B cell (primary cell): ENCODE results near the gene TMEM139. TPM values are rescaled to one million over a fixed set of nuclear protein-coding genes. Genes with fewer than 3 reads are reported as not detected.

Experiments
- ATAC-seq: fragments of 200-7000 bp; cut with Tn5 transposase; one replicate; pipeline ENCODE4 v1.10.0; 2021; ENCODE audit warnings: low read depth, mild to moderate bottlenecking, moderate number of reproducible peaks, moderate library complexity
- CTCF ChIA-PET: fragments of 350-600 bp; sonication (Branson Sonifier 250); formaldehyde crosslinking; loops from one replicate; lab custom pipeline; 2021; ENCODE audit warnings: antibody characterized with exemption, inconsistent platforms; lab: Charles Lee
- POLR2A ChIA-PET: fragments of 350-600 bp; sonication (Branson Sonifier 250); formaldehyde crosslinking; loops from one replicate; lab custom pipeline; 2021; ENCODE audit warnings: antibody characterized with exemption; lab: Charles Lee
- DNase-seq: peaks from one replicate; pipeline ENCODE4 v3.0.0; 2013
- H2AFZ ChIP-seq: 2 replicates; pipeline ENCODE4 v1.6.1; 2012; ENCODE audit warnings: mild to moderate bottlenecking, low read depth, low read length; ENCODE audit not compliant: insufficient read depth, poor library complexity, severe bottlenecking
- H3K27ac ChIP-seq, 2 donors: 1 replicate in 1 of 2; 2 replicates in 1 of 2; pipeline ENCODE4 v1.5.1; 2012 to 2013; ENCODE audit warnings: low read length in 2 of 2, mild to moderate bottlenecking in 2 of 2, moderate library complexity in 1 of 2
- H3K27me3 ChIP-seq, 4 experiments: fragments of 200-600 bp in 1 of 4; sonication (generic) in 1 of 4; replicated peaks in 1 of 4; 1 replicate in 2 of 4; 2 replicates in 2 of 4; pipeline versions ENCODE4 v1.6.1 to v1.7.0; 2013 to 2016; ENCODE audit warnings: low read length in 3 of 4, mild to moderate bottlenecking in 2 of 4, mixed read lengths in 1 of 4, moderate library complexity in 1 of 4; ENCODE audit not compliant: insufficient read depth in 4 of 4, control insufficient read depth in 3 of 4; ENCODE audit errors: control extremely low read depth in 1 of 4
- H3K36me3 ChIP-seq, 2 experiments: replicated peaks in 1 of 2; 1 replicate in 1 of 2; 2 replicates in 1 of 2; pipeline versions ENCODE4 v1.6.1 to v1.7.1; 2013; ENCODE audit warnings: low read length in 1 of 2; ENCODE audit not compliant: insufficient read depth in 2 of 2, control insufficient read depth in 1 of 2; ENCODE audit errors: control extremely low read depth in 1 of 2, extremely low read depth in 1 of 2
- H3K4me1 ChIP-seq, 2 donors: fragments of 200-600 bp in 1 of 2; sonication (generic) in 1 of 2; 1 replicate in 1 of 2; 2 replicates in 1 of 2; pipeline versions ENCODE4 v1.5.1 to v1.6.1; 2013 to 2017; ENCODE audit warnings: low read length in 2 of 2; ENCODE audit not compliant: control insufficient read depth in 2 of 2, insufficient read depth in 2 of 2
- H3K4me2 ChIP-seq: replicated peaks from 2 replicates; pipeline ENCODE3; 2012; ENCODE audit warnings: mild to moderate bottlenecking, low read depth, low read length; ENCODE audit not compliant: poor library complexity, severe bottlenecking
- H3K4me3 ChIP-seq, 5 experiments: fragments of 200-600 bp in 1 of 5; sonication (generic) in 1 of 5; 1 replicate in 3 of 5; 2 replicates in 2 of 5; pipeline versions ENCODE4 v1.5.1 to v1.7.0; 2011 to 2016; ENCODE audit warnings: low read length in 4 of 5, mild to moderate bottlenecking in 4 of 5, low read depth in 2 of 5, control low read depth in 1 of 5, moderate library complexity in 1 of 5; ENCODE audit not compliant: insufficient read depth in 1 of 5; ENCODE audit errors: control extremely low read depth in 1 of 5, extremely low read depth in 1 of 5
- H3K79me2 ChIP-seq: fragments of 200-600 bp; sonication (generic); one replicate; pipeline ENCODE4 v1.6.0; 2016; ENCODE audit warnings: low read length; ENCODE audit not compliant: control insufficient read depth, insufficient read depth
- H3K9ac ChIP-seq: fragments of 200-600 bp; sonication (generic); 2 replicates; pipeline ENCODE4 v1.6.1; 2017; ENCODE audit warnings: mild to moderate bottlenecking, low read length, moderate library complexity
- H3K9me3 ChIP-seq, 3 donors: one replicate each; pipeline versions ENCODE4 v1.6.1 to v1.7.1; 2013; ENCODE audit warnings: low read length in 2 of 3; ENCODE audit not compliant: control insufficient read depth in 2 of 3, insufficient read depth in 1 of 3; ENCODE audit errors: control extremely low read depth in 1 of 3
- H4K20me1 ChIP-seq: 2 replicates; pipeline ENCODE4 v1.6.0; 2012; ENCODE audit warnings: mild to moderate bottlenecking, low read length; ENCODE audit not compliant: insufficient read depth, control insufficient read depth, poor library complexity, severe bottlenecking
- H3K27ac Mint-ChIP-seq: one replicate; pipeline ENCODE4 v1.8.0; 2021; ENCODE audit warnings: mixed read lengths
- H3K27me3 Mint-ChIP-seq: one replicate; pipeline ENCODE4 v1.8.0; 2021; ENCODE audit warnings: mixed read lengths
- H3K4me1 Mint-ChIP-seq: one replicate; pipeline ENCODE4 v1.8.0; 2021; ENCODE audit warnings: mixed read lengths
- H3K4me3 Mint-ChIP-seq: one replicate; pipeline ENCODE4 v1.8.0; 2021; ENCODE audit warnings: mixed read lengths
- H3K9me3 Mint-ChIP-seq: one replicate; pipeline ENCODE4 v1.8.0; 2022; ENCODE audit warnings: mixed read lengths; ENCODE audit not compliant: insufficient read depth
- CTCF ChIP-seq: fragments of 200-600 bp; IDR thresholded peaks from one replicate; pipeline ENCODE4 v1.8.0; 2022; ENCODE audit warnings: antibody characterized with exemption, mild to moderate bottlenecking
- EZH2 ChIP-seq: IDR thresholded peaks from 2 replicates; pipeline ENCODE4 v1.6.1; 2012; ENCODE audit warnings: borderline replicate concordance, low read depth, mild to moderate bottlenecking, moderate library complexity, low read length; ENCODE audit not compliant: insufficient read depth, poor library complexity, severe bottlenecking
- WGBS: methylation state at CpG from one replicate; pipeline ENCODE4 v1.1.5; 2013; ENCODE audit warnings: missing lambda C conversion rate; ENCODE audit not compliant: insufficient coverage; 5-methylcytosine and 5-hydroxymethylcytosine counted together
- intact Hi-C: fragments of 100-400 bp; cut with micrococcal nuclease; formaldehyde crosslinking; loops from one replicate; pipeline ENCODE4 v1.10.0; 2022
- polyA plus RNA-seq: library from polyadenylated mRNA; depleted of rRNA; stranded (reverse); fragments of >200 nt; gene quantifications from 2 replicates; pipeline ENCODE4 v1.2.3, GENCODE V29; 2012
- total RNA-seq, 2 donors: library from RNA; stranded (reverse); fragments of 120-200 nt in 1 of 2; gene quantifications; 1 replicate in 1 of 2; 2 replicates in 1 of 2; pipeline versions ENCODE4 v1.2.3 to v1.2.4, GENCODE V29; 2013 to 2022

Gene TMEM139
- total and polyA plus RNA-seq, 2 donors (not counting 1 experiment from before 2014, with no cell fraction given), result 0.12 TPM; not detected in 1

GRCh38 chr7:143279186-143280098 is 5.3 kb upstream of the TMEM139 start:
- Mint-ChIP-seq H3K27ac (peak overlapping the region; percentile 28), H3K4me1 (peaks cover 31% of the 10 kb centered on the region), H3K4me3 (peak overlapping the region; percentile 68), H3K9me3 (no peaks in the 10 kb centered on the region), H3K27me3 (no peaks in the 10 kb centered on the region)
- H3K36me3 ChIP-seq, result no peaks in the 10 kb centered on the region
- WGBS, result 75% methylated on average over 4 of the region's 8 CpGs
- no peaks in the 10 kb centered on the region for H4K20me1 ChIP-seq
- H3K4me1 ChIP-seq, result peaks cover 18 to 25% of the 10 kb centered on the region in 2 donors
- peak overlapping the region in 1 of 2 donors; percentile 53 for H3K27ac ChIP-seq
- H3K27me3 ChIP-seq, result no peaks in the 10 kb centered on the region
- ChIA-PET CTCF (interaction anchor here (0.6 to 1.9 kb wide), 10 partner anchors 16 to 271 kb away, joined by 3 to 12 read pairs (median 3); partner anchors contain the start of gene GSTK1), POLR2A (interaction anchor here (1.1 kb wide), 1 partner anchor 16 kb away, joined by 3 read pairs; the partner anchor contains the start of gene GSTK1)
- H3K4me2 ChIP-seq, result peak overlapping the region; percentile 44
- peak overlapping the region; percentile 57 for H2AFZ ChIP-seq
- ATAC-seq (no peak), DNase-seq (no peak)
- H3K9ac ChIP-seq, result peak overlapping the region; percentile 25
- intact Hi-C loops, result no loop called here
- no peak for TF ChIP-seq EZH2
- no peak for TF ChIP-seq CTCF
- H3K79me2 ChIP-seq, result no peaks in the 10 kb centered on the region
- no peak overlapping the region for H3K4me3 ChIP-seq
- H3K9me3 ChIP-seq, result no peaks in the 10 kb centered on the region

GRCh38 chr7:143280160-143280559 is 4.6 kb upstream of the TMEM139 start:
- Mint-ChIP-seq H3K9me3 (no peaks in the 10 kb centered on the region), H3K27ac (peak overlapping the region; percentile 43), H3K27me3 (no peaks in the 10 kb centered on the region), H3K4me1 (peaks cover 33% of the 10 kb centered on the region), H3K4me3 (peak overlapping the region; percentile 68)
- Histone ChIP-seq H3K4me3 (no peak overlapping the region), H3K27me3 (no peaks in the 10 kb centered on the region), H4K20me1 (no peaks in the 10 kb centered on the region), H3K4me1 (peaks cover 18 to 25% of the 10 kb centered on the region in 2 donors), H3K27ac (peak overlapping the region in 1 of 2 donors; percentile 53), H3K9me3 (no peaks in the 10 kb centered on the region), H3K79me2 (no peaks in the 10 kb centered on the region), H2AFZ (peak overlapping the region; percentile 57), H3K9ac (peak overlapping the region; percentile 25), H3K36me3 (no peaks in the 10 kb centered on the region), H3K4me2 (peak overlapping the region; percentile 44)
- ChIA-PET CTCF (interaction anchor here (0.9 to 1.9 kb wide), 7 partner anchors 17 to 272 kb away, joined by 3 to 12 read pairs (median 4); partner anchors contain the start of gene GSTK1), POLR2A (no interaction called here)
- intact Hi-C loops, result no loop called here
- DNase-seq (no peak), ATAC-seq (no peak)
- TF ChIP-seq EZH2, result no peak
- TF ChIP-seq CTCF, result no peak
- WGBS, result no CpG with 5 or more reads among the region's 1 CpG
